GM12864 (cell line): ENCODE measurements around the gene TAF1B.

Experiments used
- DNase-seq: peaks from one replicate; pipeline ENCODE4 v3.0.0-alpha.2; 2011; ENCODE audit warnings: low read depth
- H3K4me3 ChIP-seq: 2 replicates; pipeline ENCODE4 v1.5.1; 2011; ENCODE audit warnings: mild to moderate bottlenecking, low read depth, low read length, control low read depth
- TF ChIP-seq, protein P1 (sequence below): IDR thresholded peaks from 2 replicates; pipeline ENCODE4 v1.5.1; 2011; ENCODE audit warnings: low read depth, mild to moderate bottlenecking, moderate library complexity, low read length, control low read depth, inconsistent platforms; ENCODE audit errors: missing control alignments

Gene TAF1B

DNA sequence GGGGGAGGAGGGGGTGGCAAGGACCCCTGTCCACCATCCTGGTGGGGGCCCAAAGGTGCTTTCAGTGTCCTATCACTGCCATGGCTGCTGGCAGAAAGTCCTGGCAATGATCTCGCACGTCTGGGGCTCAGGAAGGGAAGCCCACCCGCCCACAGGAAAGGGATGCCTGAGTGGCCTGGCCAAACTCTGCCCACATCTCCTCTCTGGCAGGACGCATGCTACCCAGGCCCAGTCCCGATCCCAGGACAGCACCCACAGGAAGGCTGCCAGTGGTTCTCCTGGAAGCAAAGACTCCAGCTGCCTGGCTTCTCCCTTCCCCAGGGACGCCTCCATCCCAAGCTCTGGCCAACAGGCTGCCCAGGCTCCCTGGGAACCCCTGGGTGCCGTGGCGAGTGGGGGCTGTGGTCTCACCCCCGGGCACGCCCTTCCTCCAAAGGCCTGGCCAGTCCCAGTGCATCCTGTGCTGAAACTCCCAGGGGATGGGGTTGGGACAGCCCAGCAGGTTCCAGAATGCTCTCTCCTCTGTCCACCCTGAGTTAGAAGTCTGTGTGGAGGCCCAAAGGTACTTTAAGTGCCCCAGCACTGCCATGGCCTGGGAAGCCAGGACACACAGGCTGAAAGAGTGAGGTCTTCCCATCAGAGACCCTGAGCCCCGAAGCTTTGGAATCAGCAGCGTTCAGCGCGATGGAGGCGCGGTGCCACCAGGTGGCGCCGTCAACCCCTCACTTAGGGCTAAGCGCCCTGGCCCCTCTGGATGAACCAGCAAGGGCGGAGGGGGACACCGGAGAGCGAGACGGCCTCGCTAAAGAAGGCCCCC, 29.8 kb upstream of the TAF1B start:
- TF ChIP-seq, protein P1, sequence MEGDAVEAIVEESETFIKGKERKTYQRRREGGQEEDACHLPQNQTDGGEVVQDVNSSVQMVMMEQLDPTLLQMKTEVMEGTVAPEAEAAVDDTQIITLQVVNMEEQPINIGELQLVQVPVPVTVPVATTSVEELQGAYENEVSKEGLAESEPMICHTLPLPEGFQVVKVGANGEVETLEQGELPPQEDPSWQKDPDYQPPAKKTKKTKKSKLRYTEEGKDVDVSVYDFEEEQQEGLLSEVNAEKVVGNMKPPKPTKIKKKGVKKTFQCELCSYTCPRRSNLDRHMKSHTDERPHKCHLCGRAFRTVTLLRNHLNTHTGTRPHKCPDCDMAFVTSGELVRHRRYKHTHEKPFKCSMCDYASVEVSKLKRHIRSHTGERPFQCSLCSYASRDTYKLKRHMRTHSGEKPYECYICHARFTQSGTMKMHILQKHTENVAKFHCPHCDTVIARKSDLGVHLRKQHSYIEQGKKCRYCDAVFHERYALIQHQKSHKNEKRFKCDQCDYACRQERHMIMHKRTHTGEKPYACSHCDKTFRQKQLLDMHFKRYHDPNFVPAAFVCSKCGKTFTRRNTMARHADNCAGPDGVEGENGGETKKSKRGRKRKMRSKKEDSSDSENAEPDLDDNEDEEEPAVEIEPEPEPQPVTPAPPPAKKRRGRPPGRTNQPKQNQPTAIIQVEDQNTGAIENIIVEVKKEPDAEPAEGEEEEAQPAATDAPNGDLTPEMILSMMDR, result peak; percentile 96
- no peak for DNase-seq
- no peak overlapping the region for H3K4me3 ChIP-seq

DNA sequence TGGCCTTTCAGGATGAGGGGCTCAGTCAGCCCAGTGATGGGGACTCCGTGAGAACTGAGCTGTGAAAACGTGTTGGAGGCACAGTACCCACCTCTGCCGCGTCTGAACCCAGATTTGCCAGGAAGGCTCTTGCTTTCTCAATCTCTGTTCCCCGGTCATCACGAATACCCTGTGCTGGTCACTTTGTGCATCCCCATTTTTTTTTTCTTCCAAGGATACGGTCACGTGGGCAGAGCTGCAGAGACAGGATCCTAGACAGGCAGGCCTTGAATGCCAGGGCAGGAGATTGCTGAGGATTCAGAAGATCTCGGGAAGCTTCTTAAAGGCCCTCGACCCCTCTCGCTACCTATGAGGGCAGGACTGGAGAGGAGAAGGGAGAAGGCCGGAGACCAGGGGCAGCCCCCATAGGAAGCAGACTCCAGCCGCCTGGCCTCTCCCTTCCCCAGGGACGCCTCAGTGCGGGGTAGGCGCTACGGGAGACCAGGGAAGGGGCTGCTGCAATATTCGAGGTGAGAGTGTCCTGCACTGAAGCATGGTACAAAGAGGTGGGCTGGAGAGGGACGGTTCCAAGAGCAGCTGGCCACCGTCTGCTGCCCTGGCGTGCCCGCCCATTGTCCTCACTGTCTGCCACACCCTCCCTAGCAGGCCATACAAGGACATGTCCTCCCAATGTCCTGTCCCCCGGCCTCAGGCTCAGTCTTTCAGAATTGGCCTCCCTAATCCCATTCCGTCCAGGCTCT, 29.0 kb upstream of the TAF1B start:
- H3K4me3 ChIP-seq, result no peak overlapping the region
- TF ChIP-seq, protein P1, result no peak
- DNase-seq, result no peak

DNA sequence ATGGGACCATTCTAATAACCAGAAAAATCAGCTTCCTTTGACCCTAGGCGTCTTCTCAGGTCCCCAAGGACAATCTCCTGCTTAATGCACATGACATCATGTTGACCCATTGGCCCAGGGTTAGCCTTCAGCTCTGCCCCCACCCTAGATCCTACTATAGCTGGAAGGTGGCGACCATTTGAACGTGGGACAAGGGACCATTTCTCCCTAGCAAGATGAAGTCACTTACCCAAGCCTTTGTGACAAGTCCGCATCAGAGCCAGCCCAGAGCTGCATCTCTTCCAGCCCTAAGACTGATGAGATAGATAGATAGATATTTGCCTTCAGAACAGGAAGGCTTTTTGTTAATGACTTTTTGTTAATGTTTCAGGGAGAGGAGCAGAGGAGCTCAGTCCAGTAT, 28.2 kb upstream of the TAF1B start:
- DNase-seq, result no peak
- H3K4me3 ChIP-seq, result no peak overlapping the region
- TF ChIP-seq, protein P1, result no peak

DNA sequence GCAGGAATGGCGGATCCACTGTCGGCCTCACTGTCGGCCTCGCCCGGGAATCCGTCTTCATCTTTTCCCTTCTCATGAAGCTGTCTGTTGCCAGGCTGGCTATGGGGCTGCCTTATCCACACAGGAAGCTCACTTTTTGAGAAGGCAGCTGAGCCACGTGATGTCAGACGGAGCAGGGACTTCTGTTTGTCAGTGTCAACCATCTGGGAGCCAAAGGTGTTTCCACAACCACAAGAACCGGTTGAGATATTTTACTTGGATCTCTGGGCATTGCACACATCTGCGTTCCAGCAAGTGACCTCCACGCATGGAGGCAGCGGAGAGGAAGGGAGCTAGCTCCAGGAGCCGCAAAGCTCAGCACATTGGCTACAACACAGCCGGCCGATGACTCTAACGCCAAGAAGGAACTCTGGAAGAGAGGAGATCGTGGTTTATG, 27.4 kb upstream of the TAF1B start:
- TF ChIP-seq, protein P1, result no peak
- DNase-seq, result no peak
- no peak overlapping the region for H3K4me3 ChIP-seq

GRCh38 chr2:9818097-9818496, 25.2 kb upstream of the TAF1B start:
- TF ChIP-seq, protein P1, result no peak
- no peak for DNase-seq
- H3K4me3 ChIP-seq, result no peak overlapping the region

DNA sequence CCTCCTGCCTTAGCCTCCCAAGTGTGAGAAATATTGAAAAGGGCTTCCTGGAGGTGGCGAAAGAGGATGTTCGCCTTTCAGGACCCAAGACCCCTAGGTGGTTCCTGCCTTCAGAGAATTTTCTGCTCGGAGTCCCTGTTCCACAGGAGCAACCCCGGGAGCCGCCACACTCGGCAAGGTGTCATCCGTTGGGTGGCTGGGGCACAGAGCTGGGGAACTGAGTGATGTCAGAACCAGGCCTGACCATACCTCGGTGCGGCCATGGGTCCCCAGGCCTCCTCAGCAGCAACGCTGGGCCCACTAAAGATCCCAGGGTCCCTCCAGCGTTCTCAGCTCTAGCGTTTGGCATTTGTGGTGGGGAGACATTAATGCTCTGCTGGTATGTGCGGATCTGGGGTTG, 23.7 kb upstream of the TAF1B start:
- TF ChIP-seq, protein P1, result no peak
- no peak overlapping the region for H3K4me3 ChIP-seq
- DNase-seq, result no peak
